GM21737 (cell line): ENCODE results near the gene NOP56.

Experiments
- ATAC-seq: cut with Tn5 transposase; IDR thresholded peaks from one replicate; pipeline ENCODE4 v1.9.1; 2021; ENCODE audit warnings: mild to moderate bottlenecking, moderate library complexity; ENCODE audit not compliant: unreplicated experiment

NOP56 gene, protein sequence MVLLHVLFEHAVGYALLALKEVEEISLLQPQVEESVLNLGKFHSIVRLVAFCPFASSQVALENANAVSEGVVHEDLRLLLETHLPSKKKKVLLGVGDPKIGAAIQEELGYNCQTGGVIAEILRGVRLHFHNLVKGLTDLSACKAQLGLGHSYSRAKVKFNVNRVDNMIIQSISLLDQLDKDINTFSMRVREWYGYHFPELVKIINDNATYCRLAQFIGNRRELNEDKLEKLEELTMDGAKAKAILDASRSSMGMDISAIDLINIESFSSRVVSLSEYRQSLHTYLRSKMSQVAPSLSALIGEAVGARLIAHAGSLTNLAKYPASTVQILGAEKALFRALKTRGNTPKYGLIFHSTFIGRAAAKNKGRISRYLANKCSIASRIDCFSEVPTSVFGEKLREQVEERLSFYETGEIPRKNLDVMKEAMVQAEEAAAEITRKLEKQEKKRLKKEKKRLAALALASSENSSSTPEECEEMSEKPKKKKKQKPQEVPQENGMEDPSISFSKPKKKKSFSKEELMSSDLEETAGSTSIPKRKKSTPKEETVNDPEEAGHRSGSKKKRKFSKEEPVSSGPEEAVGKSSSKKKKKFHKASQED

DNA sequence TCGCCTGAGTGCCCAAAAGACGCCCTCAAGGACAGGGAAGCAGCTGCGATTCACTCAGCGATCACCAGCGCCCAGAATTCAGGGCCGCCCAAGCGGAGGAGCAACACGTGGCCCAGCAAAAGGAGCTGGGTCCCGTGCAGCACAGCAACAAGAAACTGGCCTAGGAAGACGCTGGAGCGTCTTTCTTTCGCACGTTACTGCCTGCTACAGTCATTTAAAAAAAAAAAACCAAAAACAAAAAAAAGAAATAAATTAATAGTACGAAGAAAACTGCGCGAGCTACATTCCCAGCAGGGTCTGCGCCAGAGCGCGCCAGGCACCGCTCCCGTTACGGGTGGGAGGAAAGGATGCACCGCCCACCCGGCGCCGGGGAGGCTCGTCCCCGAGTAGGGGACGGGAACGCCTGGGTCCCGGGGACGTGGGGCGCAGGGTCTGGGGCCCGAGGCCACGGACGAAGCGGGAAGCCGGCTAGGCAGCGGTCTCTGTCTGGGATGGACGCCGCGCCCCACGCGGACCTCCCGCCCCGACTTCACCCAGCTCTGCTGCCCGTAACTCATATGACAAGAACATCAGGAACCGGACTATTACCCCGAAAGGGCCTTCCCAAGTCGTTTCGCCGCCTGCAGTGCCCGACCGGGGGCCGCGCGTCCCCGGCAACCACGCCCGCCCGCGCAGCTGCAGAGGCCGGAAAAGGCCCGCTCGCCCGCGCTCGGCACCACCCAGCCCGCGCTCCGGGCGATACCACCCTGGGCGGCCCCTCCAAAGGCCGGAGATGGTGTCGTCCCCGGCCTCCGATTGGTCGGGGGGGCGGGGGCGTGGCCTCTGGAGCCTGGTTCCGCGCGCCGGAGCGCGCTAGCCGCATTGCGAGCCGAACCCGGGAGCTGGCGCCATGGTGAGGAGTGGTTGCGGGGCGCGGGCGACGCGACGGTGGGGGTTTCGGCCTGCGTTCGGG, at the start of gene NOP56:
TSS of gene NOP56 (plus strand) at position 861 of the 952 bp plus-strand sequence. CDS start at position 890, 29 bp downstream.
- ATAC-seq: peak; percentile 82

DNA sequence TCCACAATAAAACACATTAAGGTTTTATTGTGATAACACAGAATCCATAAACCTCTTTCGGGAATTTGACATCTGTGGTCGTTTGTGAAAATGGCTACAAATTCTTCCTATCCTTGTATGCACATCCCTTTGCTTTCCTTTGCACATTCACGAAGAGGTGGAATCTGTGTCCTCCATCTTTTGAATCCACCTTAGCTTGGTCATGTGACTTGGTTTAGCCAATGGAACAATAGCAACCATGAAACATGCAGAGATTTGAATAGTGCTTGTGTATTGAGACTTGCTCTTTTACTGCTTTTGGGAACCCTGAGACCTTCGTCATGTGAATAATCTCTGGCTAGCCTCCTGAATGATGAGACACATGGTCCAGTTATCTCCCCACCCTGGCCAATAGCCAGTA, 49.7 kb upstream of the NOP56 start:
- ATAC-seq: no peak

DNA sequence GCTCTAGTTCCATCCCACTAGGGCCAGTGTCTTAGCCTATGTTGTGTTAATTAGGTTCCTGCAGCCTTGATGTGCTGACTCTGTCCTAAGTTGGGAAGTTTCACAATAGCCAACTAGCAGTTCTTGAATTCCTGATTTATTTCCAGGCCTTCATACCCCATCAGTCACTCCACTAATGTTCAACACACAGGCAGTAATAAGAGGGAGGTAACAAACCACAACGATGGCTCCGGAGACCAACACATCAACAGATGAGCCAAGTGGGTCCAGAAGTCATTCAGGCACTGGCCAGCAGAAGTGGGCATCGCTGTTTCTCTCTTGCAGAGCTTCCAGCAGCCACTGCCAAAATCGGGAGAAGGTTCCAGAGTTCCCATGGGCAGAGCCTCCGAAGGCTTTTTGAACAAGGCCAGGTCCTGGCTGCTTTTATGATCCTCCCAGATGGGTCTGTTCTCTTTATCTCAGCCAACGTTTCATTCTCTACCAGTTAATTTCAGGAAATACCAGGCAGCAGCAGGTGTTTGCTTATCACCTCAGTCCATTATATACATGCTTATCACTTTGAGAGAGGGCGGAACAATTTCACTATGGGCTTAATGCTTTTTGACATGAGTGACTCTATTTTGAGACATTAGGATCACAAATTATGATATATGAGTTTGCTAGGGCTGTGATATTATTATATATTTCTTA, 48.5 kb upstream of the NOP56 start:
- no peak for ATAC-seq

DNA sequence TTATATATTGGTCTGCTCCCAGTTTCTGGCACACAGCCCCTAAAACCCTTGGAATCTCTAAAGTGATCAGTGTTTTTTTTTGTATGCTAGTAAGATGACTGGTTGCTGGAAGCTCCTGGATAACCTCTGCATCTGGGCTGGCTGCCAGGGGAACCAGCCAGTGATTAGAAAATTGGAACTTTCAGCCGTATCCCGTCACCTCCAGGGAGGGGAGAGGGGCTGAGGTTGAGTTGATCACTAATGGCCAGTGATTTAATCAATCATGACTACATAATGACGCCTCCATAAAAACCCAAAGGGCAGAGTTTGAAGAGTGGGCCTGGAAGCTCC, 48.0 kb upstream of the NOP56 start:
- ATAC-seq: no peak

DNA sequence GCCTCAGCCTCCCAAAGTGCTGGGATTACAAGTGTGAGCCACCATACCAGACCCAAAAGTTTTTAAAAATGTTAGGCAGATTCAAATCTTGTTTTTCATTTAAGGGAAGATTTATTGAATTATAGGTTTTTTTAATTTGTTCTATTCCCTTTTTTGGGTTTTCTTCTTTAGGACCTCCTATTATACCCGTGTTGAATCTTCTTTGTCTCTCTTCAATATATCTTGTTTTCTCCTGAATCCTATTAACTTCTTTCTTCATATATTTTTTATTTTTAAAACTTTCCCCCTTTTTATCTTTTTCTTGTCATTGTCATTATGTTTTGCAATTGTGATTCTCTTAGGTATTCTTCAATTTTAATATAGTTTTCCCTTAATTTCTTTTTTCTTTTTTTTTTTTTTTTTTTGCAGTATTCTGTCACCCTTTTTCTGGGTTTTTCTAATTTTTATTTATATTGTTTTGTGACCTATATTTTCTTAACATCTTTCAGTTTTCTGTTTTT, 45.9 kb upstream of the NOP56 start:
- ATAC-seq: no peak

DNA sequence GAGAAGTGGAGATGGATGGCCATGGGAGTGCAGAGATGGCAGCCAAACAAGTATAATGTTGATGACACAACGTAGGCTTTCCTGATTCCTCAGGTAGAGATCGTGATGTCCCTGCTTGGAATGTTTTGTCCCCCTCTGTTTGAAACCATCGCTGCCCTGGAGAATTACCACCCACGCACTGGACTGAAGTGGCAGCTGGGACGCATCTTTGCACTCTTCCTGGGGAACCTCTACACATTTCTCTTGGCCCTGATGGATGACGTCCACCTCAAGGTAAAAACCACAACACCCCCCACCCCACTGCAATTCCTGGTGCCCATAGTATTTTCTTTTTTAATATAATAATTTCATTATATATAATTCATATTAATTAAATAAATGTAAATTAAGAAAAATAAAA, 42.1 kb upstream of the NOP56 start:
- ATAC-seq: no peak

DNA sequence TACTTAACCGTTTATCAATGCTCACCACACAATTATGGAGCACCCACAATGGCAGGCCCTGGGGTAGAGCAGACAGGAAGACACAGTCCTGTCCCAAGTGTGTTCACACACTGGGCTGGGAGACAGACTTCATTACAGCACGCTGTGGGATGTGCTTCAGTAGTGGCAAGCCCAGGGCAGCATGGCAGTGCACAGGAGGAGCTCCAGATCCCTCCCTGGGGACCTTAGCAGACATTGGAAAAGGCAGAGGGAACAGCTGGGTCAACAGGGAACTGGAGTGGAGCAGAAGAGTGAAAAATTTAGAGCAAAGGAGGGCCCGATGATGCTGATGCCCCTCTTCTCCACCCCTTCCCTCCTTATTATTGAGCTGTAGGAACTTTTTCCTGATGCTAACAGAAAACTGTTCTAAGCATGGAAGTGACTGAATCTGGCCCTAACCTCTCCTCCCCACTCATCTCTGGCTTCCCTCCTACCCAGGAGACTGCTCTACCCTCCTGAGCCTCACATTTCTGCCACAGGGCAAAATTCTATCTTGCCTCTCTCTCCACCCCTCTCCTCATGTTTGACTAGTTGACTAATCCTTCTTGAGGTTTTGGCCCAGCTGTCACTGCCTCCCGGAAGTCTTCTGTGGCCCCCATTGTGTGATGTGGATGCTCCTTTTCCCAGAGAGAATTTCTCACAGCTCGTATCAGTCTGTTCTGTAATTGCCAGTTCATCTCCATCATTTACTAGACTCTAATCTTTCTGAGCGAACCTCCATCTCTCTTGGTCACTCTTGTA, 41.3 kb upstream of the NOP56 start:
- no peak for ATAC-seq

DNA sequence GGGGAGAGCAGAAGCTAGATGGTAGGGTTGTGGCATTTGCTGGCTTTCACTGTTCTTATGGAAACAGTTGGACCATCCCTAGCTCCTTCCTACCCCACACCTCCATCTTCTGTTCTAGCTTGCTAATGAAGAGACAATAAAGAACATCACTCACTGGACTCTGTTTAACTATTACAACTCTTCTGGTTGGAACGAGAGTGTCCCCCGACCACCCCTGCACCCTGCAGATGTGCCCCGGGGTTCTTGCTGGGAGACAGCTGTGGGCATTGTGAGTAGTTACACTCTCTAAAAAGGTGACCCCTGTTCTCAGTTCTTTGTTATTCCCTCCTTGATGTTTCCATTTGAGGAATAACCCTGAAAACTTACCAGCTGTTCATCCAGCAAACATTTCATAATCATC, 40.4 kb upstream of the NOP56 start:
- ATAC-seq: no peak

DNA sequence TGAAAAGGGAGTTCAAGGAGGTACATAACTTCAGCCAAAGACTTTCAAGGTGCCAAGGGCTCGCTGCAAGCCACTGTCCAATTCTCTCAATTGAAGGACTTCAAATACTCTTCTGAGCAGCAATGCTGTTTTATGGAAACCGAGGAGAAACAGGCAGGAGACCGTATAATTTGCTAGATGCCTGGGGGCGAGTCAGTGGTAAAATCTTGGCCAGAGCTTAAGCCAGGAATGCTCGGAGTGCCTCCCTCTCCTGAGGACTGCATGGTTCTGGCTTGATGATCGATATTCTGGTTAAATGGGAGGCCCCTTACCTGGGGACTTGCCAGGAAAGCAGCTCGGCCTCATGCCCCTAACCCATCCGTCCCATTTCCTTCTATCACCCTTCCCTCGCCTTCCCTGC, 35.8 kb upstream of the NOP56 start:
- ATAC-seq: no peak

DNA sequence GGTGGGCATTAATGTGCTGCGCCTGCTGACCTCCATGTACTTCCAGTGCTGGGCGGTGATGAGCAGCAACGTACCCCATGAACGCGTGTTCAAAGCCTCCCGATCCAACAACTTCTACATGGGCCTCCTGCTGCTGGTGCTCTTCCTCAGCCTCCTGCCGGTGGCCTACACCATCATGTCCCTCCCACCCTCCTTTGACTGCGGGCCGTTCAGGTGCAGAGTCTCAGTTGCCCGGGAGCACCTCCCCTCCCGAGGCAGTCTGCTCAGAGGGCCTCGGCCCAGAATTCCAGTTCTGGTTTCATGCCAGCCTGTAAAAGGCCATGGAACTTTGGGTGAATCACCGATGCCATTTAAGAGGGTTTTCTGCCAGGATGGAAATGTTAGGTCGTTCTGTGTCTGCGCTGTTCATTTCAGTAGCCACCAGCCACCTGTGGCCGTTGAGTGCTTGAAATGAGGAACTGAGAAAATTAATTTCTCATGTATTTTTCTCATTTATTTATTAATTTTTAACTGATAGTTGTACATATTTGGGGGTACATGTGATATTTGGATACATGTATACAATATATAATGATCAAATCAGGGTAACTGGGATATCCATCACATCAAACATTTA, 35.2 kb upstream of the NOP56 start:
- no peak for ATAC-seq

DNA sequence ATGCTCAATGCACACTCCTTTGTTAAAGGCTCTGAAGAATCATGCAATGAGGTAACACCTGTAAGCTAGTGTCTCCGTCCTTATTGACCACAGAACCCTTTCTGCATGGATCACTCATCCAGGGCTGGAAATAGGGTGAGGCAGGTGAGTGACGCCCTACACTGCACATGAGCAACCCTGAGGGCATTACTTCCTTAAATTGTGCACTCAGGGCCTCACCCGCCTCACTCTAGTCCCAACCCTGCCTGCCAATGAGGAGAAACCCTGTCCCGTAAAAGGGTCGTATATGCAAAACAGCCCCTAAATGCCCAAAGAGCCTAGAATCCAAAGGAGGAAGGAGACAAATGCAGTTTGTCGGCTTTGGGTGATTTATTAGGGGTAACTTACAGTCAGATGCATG, 33.6 kb upstream of the NOP56 start:
- ATAC-seq: no peak

DNA sequence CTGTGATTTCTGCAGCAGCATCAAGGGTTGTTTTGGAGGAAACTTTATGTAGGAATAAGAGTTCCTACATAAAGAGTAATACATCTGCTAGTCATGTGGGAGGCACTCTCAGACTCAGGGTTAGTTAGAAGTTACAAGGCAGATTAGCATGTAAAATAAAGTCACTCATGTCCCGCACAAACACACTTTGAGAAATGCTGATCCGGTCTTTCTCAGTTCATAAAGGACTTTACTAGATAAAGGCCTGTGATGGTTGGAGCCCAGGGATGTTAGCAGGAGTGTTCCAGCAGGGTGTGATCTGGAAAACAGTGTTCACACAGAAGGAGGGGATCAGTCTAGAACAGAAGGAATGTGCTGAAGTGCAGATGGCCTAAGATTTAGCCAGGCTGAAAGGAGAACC, 33.1 kb upstream of the NOP56 start:
- ATAC-seq: no peak

DNA sequence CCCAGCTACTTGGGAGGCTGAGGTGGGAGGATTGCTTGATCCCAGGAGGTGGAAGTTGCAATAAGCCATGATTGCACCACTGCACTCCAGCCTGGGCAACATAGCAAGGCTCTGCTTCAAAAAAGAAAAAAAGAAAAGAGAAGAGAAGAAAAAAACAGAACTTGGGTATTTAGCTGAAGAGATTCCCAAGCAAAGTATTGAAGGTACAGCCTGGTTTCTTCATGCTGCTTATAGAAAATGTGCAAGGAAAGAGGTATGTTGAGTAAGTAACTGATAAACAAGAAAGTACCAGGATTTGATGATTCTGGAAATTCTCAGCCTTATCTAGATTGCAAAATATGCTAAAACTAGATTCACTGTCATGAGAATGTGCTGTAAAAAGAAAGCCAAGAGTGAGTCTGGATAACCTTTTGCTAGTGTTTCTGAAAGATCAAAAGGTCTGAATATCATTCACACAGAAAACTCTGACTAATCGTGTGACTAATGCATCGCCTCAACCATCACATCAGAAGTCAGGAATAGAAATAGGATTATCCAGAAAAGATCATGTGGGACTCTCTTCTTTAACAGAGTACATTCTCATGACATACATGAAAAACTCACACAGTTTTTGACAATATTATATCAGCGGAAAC, 32.4 kb upstream of the NOP56 start:
- no peak for ATAC-seq

DNA sequence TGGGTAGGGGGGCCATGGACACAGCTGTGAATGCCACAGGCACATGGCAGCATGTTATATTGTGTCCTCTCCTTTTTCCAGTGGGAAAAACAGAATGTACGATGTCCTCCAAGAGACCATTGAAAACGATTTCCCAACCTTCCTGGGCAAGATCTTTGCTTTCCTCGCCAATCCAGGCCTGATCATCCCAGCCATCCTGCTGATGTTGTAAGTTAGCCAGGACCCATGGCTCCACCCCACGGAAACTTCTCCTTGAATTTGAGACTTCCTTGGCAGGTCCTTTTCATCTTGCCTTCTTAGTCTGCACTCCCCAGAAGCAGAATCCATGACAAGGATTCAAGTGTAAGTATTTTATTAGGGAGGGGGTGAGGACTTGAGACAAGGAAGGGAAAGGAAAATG, 28.2 kb upstream of the NOP56 start:
- ATAC-seq: no peak

DNA sequence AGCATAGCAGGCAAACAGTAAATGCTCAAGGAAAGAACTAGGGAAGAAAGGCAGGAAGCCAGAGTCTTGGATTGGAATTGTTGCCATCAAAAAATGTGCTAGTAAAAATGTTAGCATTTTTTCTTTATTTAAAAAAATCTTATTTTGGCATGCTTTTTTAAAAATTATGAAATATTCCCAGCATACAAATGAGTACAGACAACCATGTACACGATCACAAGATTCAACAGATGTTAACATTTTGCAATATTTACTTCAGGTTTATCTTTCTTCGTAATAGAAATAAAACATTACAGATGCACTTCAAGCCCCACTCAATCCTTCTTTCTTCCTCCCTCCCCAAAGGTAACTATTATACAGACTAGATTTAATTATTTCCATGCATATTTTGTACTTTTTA, 27.4 kb upstream of the NOP56 start:
- no peak for ATAC-seq

DNA sequence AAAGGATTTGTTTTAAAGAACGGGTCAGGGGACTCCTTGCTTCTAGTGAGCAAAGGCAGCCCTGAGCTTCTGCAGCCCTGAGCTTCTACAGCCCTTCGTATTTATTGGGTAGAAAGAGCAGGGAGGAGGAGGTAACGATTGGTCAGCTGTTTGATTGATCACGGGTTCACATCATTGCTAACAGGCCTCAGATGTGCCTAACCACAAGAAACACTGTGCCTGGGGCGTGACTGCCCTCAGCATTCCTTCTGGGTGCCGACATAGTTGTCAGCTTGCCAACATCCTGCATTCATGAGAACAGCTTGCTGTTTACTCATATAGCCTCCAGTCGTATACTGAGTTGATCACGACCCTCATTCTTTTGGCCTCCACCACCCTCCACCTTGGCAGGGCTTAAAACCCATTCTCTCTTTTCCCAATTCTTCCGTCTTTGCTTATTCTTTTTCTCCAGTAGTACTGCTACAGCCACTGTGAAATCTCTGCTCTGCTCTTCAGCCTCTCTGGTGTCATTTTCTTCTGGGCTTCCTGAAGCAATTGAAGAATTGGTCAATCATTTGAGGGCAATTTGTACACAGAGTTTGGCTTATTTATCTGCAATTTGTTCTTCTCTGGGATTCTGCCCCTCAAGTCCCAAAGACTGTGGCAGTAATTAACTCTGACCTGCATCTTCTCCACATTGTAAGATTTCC, 25.4 kb upstream of the NOP56 start:
- no peak for ATAC-seq

DNA sequence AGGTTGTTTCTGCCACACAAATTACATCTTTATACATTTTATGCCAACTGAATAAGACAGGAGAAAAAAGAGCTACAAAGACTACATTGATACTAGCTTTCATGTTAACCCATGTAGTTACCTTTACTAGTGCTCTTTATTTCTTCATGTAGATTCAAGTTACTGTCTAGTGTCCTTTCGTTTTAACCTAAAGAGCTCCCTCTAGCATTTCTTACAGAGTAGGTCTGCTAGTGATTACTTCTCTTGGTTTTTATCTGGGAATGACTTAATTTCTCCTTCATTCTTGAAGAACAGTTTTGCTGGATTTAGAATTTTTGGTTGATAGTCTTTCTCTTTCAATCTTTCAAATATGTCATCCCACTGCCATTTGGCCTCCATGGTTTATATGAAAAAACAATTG, 21.2 kb upstream of the NOP56 start:
- ATAC-seq: no peak

DNA sequence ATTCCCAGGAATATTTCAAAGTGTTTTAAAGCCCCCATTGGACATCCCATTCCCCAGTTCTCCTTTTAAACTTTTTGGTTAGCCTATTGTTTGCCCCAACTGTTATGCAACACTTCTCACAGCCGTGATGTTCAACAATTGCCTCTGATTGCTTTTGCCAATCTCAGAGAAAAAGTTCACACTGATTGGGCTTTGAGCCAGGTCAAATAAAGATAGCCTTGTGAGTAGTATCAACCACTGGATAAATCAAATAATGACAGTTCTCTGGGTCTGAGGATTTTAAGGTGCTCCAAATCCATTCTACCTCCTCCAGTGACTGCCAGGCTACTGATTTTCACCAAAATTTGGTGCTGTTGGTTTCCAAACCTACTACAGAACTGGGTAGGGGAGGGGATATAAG, 19.1 kb upstream of the NOP56 start:
- no peak for ATAC-seq

DNA sequence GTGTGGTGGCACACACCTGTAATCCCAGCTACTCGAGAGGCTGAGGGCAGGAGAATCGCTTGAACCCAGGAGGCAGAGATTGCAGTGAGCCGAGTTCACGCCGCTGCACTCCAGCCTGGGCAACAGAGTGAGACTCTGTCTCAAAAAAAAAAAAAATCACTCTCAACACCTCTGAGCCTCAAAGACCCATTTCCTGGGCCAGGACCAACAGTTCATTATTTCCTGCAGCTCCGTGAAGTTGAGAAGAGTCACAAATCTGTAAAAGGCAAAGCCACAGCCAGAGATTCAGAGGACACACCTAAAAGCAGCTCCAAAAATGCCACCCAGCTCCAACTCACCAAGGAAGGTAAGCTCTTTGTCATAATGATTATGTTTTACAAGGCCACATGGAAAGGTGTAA, 15.2 kb upstream of the NOP56 start:
- no peak for ATAC-seq
